ENCODE data around the gene VPS35.

VPS35 gene

DNA sequence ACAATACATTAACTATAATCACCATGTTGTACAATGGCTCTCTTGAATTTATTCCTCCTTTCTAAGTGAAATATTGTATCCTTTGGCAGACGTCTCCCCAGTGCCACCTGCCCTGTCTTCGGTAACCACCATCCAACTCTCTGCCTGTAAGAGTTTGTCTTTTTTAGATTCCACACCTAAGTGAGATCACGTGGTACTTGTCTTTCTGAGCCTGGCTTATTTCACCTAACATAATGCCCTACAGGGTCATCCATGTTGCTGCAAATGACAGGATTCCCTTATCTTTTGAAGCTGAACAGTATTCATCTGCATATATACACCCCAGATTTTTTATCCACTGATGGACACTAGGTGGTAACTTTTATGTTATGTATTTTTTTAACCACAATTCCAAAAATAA is 24.7 kb upstream of the VPS35 start:
- Histone ChIP-seq H3K9me3 (ENCODE audit: control insufficient read depth, low read length) (no peaks in the 10 kb centered on the region), H3K27me3 (replicated peaks; ENCODE audit: control insufficient read depth, insufficient read depth, low read length, poor library complexity, severe bottlenecking) (no peaks in the 10 kb centered on the region), H3K36me3 (ENCODE audit: control insufficient read depth, insufficient read depth, low read length) (no peaks in the 10 kb centered on the region), H3K4me3 (ENCODE audit: insufficient read depth, low read depth, low read length, poor library complexity, severe bottlenecking) (no peak overlapping the region), H3K27ac (ENCODE audit: insufficient read depth, low read length, poor library complexity, severe bottlenecking) (no peak overlapping the region), H3K4me1 (ENCODE audit: control insufficient read depth, insufficient read depth, low read length, poor library complexity, severe bottlenecking) (no peaks in the 10 kb centered on the region)
- no peak for DNase-seq

DNA sequence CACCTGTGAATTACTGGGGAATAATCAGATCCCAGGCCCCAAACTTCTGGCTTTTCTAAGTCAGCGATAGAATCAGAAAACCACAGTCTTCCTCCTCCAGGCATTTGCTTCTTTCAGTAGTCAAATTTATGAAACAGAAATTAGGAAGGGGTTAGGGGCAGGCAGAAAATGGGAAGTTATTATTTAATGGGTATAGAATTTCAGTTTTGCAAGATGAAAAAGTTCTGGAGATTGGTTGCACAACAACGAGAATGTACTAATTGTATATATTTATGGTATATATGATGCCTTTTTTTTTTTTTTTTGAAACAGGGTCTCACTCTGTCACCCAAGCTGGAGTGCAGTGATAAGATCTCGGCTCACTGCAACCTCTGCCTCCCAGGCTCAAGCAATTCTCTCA is 23.9 kb upstream of the VPS35 start:
- no peak for DNase-seq
- Histone ChIP-seq H3K4me3 (ENCODE audit: insufficient read depth, low read depth, low read length, poor library complexity, severe bottlenecking) (no peak overlapping the region), H3K27ac (ENCODE audit: insufficient read depth, low read length, poor library complexity, severe bottlenecking) (no peak overlapping the region), H3K4me1 (ENCODE audit: control insufficient read depth, insufficient read depth, low read length, poor library complexity, severe bottlenecking) (no peaks in the 10 kb centered on the region), H3K36me3 (ENCODE audit: control insufficient read depth, insufficient read depth, low read length) (no peaks in the 10 kb centered on the region), H3K9me3 (ENCODE audit: control insufficient read depth, low read length) (no peaks in the 10 kb centered on the region), H3K27me3 (replicated peaks; ENCODE audit: control insufficient read depth, insufficient read depth, low read length, poor library complexity, severe bottlenecking) (no peaks in the 10 kb centered on the region)

DNA sequence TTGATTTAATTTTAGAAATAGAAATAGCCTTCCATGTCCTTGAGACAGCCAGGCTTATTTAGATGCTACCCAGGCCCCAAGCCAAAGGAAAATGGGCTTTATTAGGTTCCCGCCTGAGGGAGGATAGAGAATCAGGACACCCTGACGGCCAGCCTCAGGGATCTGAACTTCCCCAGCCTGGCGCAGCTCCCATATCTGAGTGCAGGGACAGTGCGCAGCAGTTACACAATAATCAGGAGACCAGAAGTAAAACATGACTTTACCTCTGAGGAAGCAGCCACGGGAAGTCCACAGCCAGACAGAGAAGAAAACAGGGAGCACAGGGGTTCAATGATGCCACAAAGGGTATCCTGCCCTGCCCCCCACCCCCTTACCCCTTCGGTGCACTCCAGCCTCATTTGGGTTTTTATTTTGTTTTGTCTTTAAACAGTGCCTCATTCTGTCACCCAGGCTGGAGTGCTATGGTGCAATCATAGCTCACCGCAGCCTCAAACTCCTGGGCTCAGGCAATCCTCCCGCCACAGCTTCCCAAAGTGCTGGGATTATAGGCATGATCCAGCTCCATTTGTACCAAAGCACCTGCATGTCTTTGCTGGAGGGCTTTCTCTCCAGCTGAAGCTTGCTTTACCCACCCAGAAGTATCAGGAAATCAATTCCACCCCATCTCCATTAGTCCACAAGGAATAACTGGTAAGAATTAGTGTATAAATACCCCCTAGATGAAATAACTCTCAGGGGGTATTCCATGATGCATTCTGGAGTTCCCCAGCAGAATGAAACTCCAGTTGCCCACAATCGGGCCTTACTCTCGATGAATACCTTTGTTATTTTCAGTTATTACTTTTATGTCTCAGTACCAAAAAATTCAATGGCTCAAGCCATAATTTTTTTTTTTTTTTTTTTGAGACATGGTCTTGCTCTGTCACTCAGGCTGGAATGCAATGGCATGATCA is 22.4 kb upstream of the VPS35 start:
- H3K4me1 ChIP-seq (ENCODE audit: control insufficient read depth, insufficient read depth, low read length, poor library complexity, severe bottlenecking), result no peaks in the 10 kb centered on the region

DNA sequence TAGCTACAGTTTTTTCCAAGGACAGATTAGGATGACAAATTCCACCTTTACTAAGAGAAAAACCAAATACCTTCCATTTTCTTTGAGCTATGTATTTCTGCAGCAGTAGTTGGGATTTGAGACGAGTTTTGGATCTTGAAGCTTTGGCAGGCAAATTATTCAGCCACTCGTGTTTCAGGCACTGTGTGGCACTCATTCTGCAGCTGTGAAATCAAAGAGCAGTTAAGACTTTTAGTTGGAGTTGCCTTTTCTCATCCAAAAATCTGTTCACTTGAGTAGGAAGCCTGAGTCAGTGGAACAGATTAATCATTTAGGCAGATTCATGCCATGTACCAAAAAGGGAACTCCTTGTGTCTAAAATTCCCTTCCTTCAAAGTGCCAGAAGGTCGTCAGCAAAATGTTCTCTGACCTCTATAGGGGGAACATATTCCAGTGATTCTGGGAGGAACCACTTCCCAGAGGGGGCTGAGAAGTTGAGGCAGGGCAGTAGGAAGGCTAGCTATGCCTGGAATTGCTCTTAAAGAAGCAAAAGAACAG is 20.6 kb upstream of the VPS35 start:
- Histone ChIP-seq H3K27me3 (replicated peaks; ENCODE audit: control insufficient read depth, insufficient read depth, low read length, poor library complexity, severe bottlenecking) (no peaks in the 10 kb centered on the region), H3K36me3 (ENCODE audit: control insufficient read depth, insufficient read depth, low read length) (no peaks in the 10 kb centered on the region), H3K4me1 (ENCODE audit: control insufficient read depth, insufficient read depth, low read length, poor library complexity, severe bottlenecking) (no peaks in the 10 kb centered on the region)

More for the DNA sequence above, 22.4 kb upstream of the VPS35 start:
- DNase-seq, result no peak
- H3K36me3 ChIP-seq (ENCODE audit: control insufficient read depth, insufficient read depth, low read length), result no peaks in the 10 kb centered on the region
- H3K27me3 ChIP-seq (replicated peaks; ENCODE audit: control insufficient read depth, insufficient read depth, low read length, poor library complexity, severe bottlenecking), result no peaks in the 10 kb centered on the region
- no peaks in the 10 kb centered on the region for H3K9me3 ChIP-seq (ENCODE audit: control insufficient read depth, low read length)
- no peak overlapping the region for H3K4me3 ChIP-seq (ENCODE audit: insufficient read depth, low read depth, low read length, poor library complexity, severe bottlenecking)
- no peak overlapping the region for H3K27ac ChIP-seq (ENCODE audit: insufficient read depth, low read length, poor library complexity, severe bottlenecking)

DNA sequence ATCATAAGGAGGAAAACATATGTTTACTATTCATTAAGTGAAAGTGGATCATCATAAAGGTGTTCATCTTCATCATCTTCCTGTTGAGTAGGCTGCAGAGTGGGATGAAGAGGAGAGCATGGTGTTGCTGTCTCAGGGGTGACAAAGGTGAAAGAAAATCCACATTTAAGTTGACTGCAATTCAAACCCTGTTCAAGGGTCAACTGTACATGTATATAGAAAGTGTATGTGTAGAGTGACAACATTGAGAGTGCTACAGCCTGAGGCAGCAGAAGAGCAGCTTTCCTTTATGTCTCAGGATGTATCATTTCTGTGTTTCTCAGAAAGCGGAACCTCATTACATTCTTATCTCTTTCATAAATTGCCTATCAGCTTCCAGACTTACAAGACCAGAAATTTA is 17.7 kb upstream of the VPS35 start:
- H3K4me1 ChIP-seq (ENCODE audit: control insufficient read depth, insufficient read depth, low read length, poor library complexity, severe bottlenecking), result no peaks in the 10 kb centered on the region
- no peaks in the 10 kb centered on the region for H3K27me3 ChIP-seq (replicated peaks; ENCODE audit: control insufficient read depth, insufficient read depth, low read length, poor library complexity, severe bottlenecking)
- DNase-seq, result no peak
- no peaks in the 10 kb centered on the region for H3K36me3 ChIP-seq (ENCODE audit: control insufficient read depth, insufficient read depth, low read length)
- no peaks in the 10 kb centered on the region for H3K9me3 ChIP-seq (ENCODE audit: control insufficient read depth, low read length)
- H3K4me3 ChIP-seq (ENCODE audit: insufficient read depth, low read depth, low read length, poor library complexity, severe bottlenecking), result no peak overlapping the region
- no peak overlapping the region for H3K27ac ChIP-seq (ENCODE audit: insufficient read depth, low read length, poor library complexity, severe bottlenecking)

More for the DNA sequence above, 20.6 kb upstream of the VPS35 start:
- Histone ChIP-seq H3K27ac (ENCODE audit: insufficient read depth, low read length, poor library complexity, severe bottlenecking) (no peak overlapping the region), H3K9me3 (ENCODE audit: control insufficient read depth, low read length) (no peaks in the 10 kb centered on the region), H3K4me3 (ENCODE audit: insufficient read depth, low read depth, low read length, poor library complexity, severe bottlenecking) (no peak overlapping the region)
- DNase-seq, result no peak

DNA sequence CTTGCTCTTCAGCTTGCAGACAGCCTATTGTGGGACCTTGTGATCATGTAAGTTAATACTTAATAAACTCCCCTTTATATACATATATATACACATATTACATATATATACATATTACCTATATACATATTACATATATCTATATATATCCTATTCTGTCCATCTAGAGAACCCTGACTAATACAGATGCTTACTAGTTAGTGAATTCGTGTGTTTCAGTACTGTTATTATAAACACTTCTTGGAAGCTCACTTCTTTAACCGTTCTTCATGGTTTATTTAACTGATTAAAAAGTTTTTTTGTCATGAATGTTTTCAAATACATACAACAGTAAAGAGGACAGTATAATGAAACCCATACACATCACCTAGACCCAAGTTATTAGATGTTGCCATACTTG is 13.1 kb upstream of the VPS35 start:
- no peaks in the 10 kb centered on the region for H3K9me3 ChIP-seq (ENCODE audit: control insufficient read depth, low read length)
- DNase-seq, result no peak
- H3K27ac ChIP-seq (ENCODE audit: insufficient read depth, low read length, poor library complexity, severe bottlenecking), result no peak overlapping the region
- no peaks in the 10 kb centered on the region for H3K27me3 ChIP-seq (replicated peaks; ENCODE audit: control insufficient read depth, insufficient read depth, low read length, poor library complexity, severe bottlenecking)
- no peak overlapping the region for H3K4me3 ChIP-seq (ENCODE audit: insufficient read depth, low read depth, low read length, poor library complexity, severe bottlenecking)
- H3K4me1 ChIP-seq (ENCODE audit: control insufficient read depth, insufficient read depth, low read length, poor library complexity, severe bottlenecking), result no peaks in the 10 kb centered on the region
- H3K36me3 ChIP-seq (ENCODE audit: control insufficient read depth, insufficient read depth, low read length), result no peaks in the 10 kb centered on the region

DNA sequence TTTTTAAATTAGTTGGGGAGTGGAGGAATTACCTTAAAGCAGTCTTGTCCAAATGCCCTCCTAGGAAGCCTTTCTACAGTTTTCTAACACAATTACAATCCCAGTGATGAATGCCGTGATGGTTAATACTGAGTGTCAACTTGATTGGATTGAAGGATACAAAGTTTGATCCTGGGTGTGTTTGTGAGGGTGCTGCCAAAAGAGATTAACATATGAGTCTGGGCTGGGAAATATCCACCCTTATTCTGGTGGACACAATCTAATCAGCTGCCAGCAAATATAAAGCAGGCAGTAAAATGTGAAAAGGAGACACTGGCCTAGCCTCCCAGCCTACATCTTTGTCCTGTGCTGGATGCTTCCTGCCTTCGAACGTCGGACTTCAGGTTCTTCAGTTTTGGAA is 12.6 kb upstream of the VPS35 start:
- Histone ChIP-seq H3K27ac (ENCODE audit: insufficient read depth, low read length, poor library complexity, severe bottlenecking) (no peak overlapping the region), H3K27me3 (replicated peaks; ENCODE audit: control insufficient read depth, insufficient read depth, low read length, poor library complexity, severe bottlenecking) (no peaks in the 10 kb centered on the region), H3K36me3 (ENCODE audit: control insufficient read depth, insufficient read depth, low read length) (no peaks in the 10 kb centered on the region), H3K4me1 (ENCODE audit: control insufficient read depth, insufficient read depth, low read length, poor library complexity, severe bottlenecking) (no peaks in the 10 kb centered on the region), H3K4me3 (ENCODE audit: insufficient read depth, low read depth, low read length, poor library complexity, severe bottlenecking) (no peak overlapping the region), H3K9me3 (ENCODE audit: control insufficient read depth, low read length) (no peaks in the 10 kb centered on the region)
- DNase-seq, result no peak

DNA sequence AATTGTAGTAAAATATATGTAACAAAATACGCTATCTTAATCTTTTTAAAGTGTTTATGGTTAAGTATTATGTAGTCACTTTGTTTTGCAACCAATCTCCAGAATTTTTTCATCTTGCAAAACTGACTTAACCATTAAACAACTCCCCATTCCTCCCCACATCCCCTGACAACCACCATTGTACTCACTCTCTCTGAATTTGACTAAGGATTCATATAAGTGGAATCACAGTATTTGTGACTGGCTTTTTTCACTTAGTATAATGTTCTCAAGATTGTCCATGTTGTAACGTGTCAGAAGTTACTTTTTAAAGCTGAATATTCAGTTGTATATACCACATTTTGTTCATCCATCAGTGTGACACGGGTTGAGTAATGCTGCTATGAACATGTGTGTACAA is 11.1 kb upstream of the VPS35 start:
- no peaks in the 10 kb centered on the region for H3K36me3 ChIP-seq (ENCODE audit: control insufficient read depth, insufficient read depth, low read length)
- H3K27ac ChIP-seq (ENCODE audit: insufficient read depth, low read length, poor library complexity, severe bottlenecking), result no peak overlapping the region
- H3K4me3 ChIP-seq (ENCODE audit: insufficient read depth, low read depth, low read length, poor library complexity, severe bottlenecking), result no peak overlapping the region
- no peaks in the 10 kb centered on the region for H3K4me1 ChIP-seq (ENCODE audit: control insufficient read depth, insufficient read depth, low read length, poor library complexity, severe bottlenecking)
- H3K27me3 ChIP-seq (replicated peaks; ENCODE audit: control insufficient read depth, insufficient read depth, low read length, poor library complexity, severe bottlenecking), result no peaks in the 10 kb centered on the region
- DNase-seq, result no peak
- H3K9me3 ChIP-seq (ENCODE audit: control insufficient read depth, low read length), result no peaks in the 10 kb centered on the region

DNA sequence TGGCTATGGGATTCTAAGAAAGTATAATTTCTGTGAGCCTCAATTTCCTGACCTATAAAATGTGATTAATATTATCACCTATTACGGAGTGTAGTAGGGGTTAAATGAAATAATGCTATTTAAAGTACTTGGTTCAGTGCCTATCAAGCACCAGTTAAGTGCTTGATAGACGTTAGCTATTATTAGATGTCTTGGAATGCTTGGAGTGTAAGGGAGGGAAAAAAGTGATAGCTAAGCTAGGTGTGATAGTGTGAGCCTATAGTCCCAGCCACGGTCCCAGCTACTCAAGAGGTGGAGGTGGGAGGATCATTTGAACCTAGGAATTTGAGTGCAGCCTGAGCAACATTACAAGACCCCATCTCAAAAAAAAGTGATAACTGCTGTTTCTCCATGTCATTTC is 8.0 kb upstream of the VPS35 start:
- no peaks in the 10 kb centered on the region for H3K36me3 ChIP-seq (ENCODE audit: control insufficient read depth, insufficient read depth, low read length)

DNA sequence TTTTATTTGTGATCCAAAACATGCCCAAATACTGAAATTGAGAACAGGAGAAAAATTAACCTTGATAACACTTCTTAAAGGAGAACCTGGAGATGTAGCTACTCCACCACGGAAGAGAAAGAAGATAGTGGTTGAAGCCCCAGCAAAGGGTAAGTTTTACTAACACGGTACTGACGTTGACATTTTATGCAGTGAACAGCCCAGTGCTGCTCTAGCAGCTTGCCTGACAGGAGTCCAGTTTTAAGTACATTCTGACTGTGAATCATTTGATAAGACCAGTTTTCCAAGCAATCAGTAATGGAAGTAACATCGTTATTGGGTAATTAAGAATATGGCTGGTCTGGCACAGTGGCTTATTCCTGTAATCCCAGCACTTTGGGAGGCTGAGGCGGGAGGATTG is 7.0 kb upstream of the VPS35 start:
- no peak for DNase-seq
- H3K4me3 ChIP-seq (ENCODE audit: insufficient read depth, low read depth, low read length, poor library complexity, severe bottlenecking), result no peak overlapping the region
- H3K27me3 ChIP-seq (replicated peaks; ENCODE audit: control insufficient read depth, insufficient read depth, low read length, poor library complexity, severe bottlenecking), result no peaks in the 10 kb centered on the region
- H3K9me3 ChIP-seq (ENCODE audit: control insufficient read depth, low read length), result no peaks in the 10 kb centered on the region
- no peaks in the 10 kb centered on the region for H3K36me3 ChIP-seq (ENCODE audit: control insufficient read depth, insufficient read depth, low read length)
- no peak overlapping the region for H3K27ac ChIP-seq (ENCODE audit: insufficient read depth, low read length, poor library complexity, severe bottlenecking)
- peaks cover under 1% of the 10 kb centered on the region for H3K4me1 ChIP-seq (ENCODE audit: control insufficient read depth, insufficient read depth, low read length, poor library complexity, severe bottlenecking)

More for the DNA sequence above, 8.0 kb upstream of the VPS35 start:
- Histone ChIP-seq H3K27me3 (replicated peaks; ENCODE audit: control insufficient read depth, insufficient read depth, low read length, poor library complexity, severe bottlenecking) (no peaks in the 10 kb centered on the region), H3K4me3 (ENCODE audit: insufficient read depth, low read depth, low read length, poor library complexity, severe bottlenecking) (no peak overlapping the region), H3K27ac (ENCODE audit: insufficient read depth, low read length, poor library complexity, severe bottlenecking) (no peak overlapping the region), H3K9me3 (ENCODE audit: control insufficient read depth, low read length) (no peaks in the 10 kb centered on the region), H3K4me1 (ENCODE audit: control insufficient read depth, insufficient read depth, low read length, poor library complexity, severe bottlenecking) (no peaks in the 10 kb centered on the region)
- no peak for DNase-seq
